Activated T-cell treated with anti-CD3 and anti-CD28 coated beads for 24 hours (primary cell): Measurements from ENCODE around the gene SACS.

Source experiments
- DNase-seq: peaks from one replicate; pipeline ENCODE4 v3.0.0-alpha.2; 2020; ENCODE audit warnings: low read depth

SACS gene

GRCh38 chr13:23289917-23290357, 143.6 kb downstream of the SACS start:
- DNase-seq: no peak

GRCh38 chr13:23288995-23289394, 144.5 kb downstream of the SACS start:
- no peak for DNase-seq

DNA sequence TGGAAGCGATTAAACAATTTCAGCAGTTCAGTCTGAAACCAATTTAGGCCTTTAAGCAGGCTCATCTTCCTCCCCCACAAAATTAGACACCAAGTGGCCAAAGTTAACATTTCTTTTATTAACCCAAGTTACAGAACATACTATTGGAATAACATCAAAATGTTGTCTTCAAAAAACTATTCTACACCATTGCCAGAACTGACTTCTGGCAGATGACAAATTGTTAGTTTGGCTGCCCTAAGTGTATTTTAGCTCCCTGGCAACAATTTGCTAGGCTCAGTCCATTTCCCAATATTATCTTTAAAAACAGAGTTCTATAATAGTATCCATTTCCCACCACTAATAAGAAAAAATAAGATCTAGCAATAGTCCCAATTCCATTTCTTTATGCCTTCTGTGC, 144.9 kb downstream of the SACS start:
- DNase-seq: no peak

DNA sequence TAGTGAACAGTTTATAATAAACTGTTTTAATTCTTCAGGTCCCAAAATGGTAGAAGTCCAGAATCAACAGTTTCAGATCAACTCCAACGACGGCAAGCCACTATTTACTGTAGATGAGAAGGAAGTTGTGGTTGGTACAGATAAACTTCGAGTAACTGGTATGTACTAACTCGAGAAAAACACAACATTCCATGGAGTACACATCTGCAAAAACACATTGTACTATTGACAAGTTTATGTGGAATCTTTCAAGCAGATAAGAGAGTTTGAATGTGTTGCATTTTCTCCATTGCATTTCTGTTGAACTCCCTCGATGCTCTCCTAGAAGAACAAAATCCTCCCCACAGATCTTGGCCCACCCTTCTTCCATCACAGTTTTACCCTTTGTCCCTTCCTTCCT, 154.2 kb downstream of the SACS start:
- DNase-seq: no peak
